GM19035 (cell line): ENCODE measurements around the gene NFYB.
A peak's percentile ranks its signal among the peaks of the same experiment; 100 is the strongest.
"Not testable (repeated sequence)": the region's sequence is repeated elsewhere in the genome, so short reads cannot be mapped to it uniquely, and the experiment has no call there.

Experiments used
- ATAC-seq: cut with Tn5 transposase; IDR thresholded peaks from one replicate; pipeline ENCODE4 v1.9.1; 2021; ENCODE audit not compliant: unreplicated experiment

NFYB gene

GRCh38 chr12:104137902-104138796 is at the start of gene NFYB:
Gene NFYB (minus strand): TSS chr12:104138210. CDS start chr12:104135453, 2,757 bp downstream.
- peak; percentile 94 for ATAC-seq

- ATAC-seq: no peak
These were observed 49.6 kb upstream of the NFYB start for GRCh38 chr12:104187446-104188155.

DNA sequence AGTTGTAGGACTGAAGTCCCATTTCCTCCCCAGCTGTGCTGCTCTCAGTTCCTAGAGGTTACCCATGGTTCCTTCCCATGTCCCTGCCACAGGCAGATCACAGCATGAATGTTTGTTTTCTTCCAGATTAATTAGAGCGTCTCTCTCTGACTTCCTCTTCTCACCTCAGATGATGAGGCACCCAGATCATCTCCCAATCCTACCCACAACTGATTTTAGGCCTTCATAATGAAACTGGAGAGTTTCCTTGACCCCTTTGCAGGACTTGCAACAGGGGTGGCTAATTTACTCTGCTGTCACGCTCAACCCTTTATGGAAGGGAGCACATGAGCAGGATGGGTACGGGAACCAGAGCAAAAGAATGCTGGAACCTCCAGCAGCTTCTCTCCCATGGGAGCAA is 45.4 kb upstream of the NFYB start:
- ATAC-seq: no peak

DNA sequence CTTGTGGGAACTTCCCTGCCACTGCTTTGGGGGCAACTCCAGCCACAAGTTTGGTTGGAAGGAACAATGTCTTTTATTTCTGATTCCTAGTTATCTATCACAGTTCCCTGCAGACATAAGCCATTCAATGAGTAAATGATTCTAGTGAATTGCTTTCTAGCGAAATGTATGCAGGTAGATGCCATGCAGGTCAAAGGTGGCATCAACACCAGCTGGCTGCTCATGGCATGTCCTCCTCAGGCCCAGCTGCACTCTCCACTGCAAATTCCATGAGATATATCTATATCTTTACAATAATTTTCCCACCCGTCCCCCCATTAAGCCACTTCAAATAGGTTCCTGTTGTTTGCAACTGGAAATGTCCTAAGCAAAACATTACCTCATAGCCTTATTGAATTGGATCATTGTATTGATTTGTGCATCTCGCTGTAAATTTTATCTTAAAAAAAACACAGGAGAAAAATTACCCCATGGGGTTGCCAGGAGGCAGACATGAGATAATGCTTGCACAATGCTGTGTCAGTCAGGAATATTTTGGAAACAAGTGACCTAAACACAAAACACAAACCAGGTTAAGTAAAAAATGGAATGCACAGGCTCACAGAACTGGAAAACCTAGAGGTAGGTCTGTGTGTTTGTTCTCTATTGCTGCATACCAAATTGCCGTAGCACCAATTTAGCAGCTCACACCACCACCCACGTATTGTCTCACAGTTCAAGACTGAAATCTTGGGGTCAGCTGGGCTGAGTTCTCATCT is 44.8 kb upstream of the NFYB start:
- no peak for ATAC-seq

- ATAC-seq: no peak
These were observed 44.1 kb upstream of the NFYB start for GRCh38 chr12:104182144-104182543.

GRCh38 chr12:104181313-104181712 is 43.3 kb upstream of the NFYB start:
- no peak for ATAC-seq

DNA sequence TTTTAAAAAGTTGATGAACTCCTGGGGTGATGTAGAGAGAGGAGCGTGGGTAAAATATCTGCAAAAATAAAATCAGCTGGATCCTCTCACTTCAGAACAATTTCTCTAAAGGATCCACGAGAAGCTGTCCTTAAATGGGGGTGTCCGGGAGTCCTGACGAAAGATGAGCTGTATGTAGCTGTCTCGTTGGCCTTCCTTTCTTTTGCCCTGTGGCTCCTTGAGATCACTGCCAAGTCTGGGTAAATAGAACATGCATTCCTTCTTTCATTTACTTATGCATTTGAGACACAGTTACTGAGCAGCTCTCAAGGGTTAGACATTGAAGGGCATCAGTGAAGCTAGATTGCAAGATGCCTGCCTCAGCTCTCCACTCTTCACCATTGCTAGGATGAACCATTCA is 42.4 kb upstream of the NFYB start:
- no peak for ATAC-seq

DNA sequence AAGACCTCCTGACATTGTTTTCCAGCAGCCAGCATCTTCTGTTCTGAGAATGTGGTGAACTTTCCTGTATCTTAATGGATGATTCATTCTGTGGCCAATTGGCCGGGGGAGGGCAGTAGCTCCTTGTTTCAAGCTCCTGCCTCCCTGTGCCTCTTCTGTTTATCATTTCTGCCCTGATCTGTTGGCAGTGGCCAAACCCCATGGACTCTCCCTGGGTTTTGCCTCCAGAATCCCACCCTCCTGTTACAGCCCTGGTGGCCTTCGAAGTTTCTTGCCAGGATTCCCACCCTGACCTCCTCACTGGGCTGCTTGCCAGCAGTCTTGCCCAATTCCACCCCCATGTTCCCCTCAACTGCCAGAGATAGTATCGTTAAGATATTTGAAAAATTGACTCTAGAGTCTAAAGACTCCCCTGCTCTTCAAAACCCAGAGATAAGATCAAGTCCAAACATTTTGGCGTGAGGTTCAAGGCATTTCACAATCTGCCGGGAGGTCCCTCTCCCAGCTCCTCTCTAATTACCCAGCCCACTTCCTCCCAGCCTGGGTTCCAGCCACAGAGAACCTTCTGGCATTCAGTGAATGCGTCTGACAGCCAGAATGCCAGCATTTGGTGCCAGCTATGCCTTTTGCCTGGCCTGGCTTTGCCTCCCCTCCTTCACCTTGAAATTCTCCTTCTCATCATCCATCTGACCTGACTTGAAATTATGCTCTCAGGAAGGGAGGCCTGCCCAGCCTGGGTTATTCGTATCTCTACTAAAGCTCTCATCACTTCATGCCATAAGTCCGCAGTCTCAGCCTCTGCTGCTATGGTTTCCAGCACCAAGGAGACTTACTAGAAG is 39.9 kb upstream of the NFYB start:
- ATAC-seq: no peak

GRCh38 chr12:104177336-104177662 is 39.3 kb upstream of the NFYB start:
- ATAC-seq: no peak

- ATAC-seq: no peak
These were observed 37.8 kb upstream of the NFYB start for GRCh38 chr12:104175726-104176247.

GRCh38 chr12:104173804-104174203 is 35.8 kb upstream of the NFYB start:
- not testable (repeated sequence) for ATAC-seq

DNA sequence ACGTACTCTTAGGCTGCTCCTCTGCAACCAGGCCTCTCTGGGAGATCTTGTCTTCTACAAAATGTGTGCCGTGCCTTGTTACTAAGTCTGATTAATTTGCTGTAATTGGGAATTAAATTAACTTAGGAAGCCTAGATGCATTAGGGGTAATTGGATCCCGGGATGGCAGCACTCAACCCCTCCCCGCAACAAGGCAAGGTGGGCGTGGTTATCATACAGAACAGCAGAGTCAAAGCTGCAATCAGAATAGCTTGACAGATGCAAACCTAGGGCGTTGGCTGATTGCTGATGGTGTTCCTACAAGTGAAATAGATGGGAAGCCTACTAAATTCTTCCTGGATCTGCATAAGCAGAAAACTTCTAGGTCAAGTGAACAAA is 34.5 kb upstream of the NFYB start:
- no peak for ATAC-seq

DNA sequence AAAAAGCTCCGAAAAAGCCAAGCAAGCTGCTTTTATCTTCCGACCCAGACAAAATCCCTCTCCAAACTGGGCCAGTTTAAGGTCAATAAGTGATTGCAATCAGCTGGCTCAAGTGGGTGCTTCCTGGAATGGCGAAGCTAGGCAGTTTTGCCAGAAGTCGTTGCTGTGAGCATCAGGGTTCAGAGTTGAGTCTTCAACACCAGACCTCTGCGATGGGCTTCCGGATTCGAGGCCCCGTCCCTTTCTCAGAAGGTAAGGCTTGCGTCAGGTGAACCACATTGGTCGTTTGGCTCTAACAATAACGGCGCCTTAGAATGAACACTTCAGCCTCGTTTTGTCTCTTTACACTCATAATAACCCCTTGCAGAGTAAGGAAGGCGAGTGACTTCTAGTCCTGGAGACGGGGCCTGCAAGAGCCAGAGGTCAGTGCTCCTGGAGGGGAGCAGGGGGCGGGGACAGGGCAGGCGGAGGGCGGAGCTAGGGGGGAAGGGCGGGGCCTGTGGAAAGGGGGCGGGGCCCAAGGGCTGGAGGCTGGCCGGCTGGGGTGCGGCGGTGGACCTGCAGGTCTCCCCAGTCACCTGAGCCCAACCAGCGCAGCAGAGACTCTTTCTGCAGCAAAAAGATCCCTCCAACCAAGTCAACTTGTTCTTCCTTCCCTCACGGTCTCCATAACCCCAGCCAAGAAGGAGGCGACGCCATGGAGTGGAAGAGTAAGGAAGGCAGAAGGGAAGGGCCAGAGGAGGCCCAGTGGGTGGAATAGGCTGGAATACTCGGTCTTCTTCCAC is 34.0 kb upstream of the NFYB start:
- ATAC-seq: no peak

DNA sequence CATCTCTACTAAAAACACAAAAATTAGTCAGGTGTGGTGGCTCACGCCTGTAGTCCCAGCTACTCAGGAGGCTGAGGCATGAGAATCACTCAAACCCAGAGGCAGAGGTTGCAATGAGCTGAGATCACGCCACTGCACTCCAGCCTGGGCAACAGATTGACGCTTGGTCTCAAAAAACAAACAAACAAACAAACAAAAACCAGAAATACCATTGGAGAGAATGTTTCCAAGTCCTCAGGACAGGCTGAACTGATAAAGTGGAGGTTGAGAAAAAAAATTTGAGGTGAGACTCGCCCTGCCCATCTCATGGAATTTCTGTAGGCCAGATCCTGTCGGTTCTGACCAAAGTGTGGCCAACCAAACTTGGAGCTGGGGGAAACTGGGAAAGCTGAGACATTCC is 30.6 kb upstream of the NFYB start:
- ATAC-seq: no peak

DNA sequence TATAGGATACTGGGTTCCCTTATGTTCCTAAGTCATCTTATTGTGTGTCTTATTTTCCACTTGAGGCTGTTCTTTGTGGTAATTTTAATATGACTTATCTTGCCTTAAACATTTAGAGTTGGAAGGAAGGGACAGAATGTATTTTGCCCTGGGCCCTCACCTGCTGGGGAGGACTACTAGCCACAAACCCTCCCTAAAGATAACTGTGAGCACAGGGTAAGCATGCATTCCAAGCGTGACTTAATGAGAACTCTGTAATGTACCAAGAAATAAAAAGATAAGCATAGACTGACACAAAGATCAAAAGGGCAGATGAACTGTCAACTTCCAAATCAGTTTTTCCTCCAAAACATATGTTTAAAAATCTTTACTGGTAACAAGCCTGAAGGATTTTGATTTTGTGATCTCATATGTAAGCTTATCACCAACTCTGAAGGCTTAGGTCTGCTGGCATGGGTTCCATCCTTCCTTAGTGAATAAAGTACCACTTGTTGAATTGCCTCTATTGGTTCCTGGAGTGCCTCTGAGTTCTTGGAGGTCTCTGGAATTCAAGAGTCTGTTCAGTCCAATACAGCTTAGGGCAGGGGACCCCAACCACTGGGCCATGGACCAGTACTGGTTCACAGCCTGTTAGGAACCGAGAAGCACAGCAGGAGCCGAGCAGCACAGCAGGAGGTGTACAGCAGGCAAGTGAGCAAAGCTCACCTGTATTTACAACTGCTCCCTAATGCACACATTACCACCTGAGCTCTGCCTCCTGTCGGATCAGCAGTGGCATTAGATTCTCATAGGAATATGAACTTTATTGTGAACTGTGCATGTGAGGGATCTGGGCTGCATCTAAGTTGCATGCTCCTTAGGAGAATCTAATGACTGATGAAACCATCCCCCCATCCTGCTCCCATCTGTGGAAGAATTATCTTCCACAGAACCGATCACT is 29.8 kb upstream of the NFYB start:
- ATAC-seq: no peak

DNA sequence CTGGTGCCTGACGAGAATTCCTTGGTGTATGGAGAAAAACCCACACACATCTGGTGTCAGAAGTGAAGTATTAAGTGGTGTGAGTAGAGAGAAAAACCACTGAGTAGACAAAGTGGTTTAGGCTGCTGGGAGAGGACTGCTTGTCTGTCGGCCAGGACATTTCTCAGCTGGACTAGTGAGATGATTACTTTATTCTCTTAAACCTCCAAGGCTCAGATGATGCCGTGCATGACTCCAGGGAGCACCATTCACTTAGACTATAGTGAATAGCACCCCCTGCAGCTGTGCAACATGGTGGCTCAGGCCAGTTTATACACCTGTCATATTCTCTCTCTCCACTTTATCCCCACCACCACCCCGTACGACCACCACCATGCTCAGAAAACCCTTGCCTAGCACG is 28.5 kb upstream of the NFYB start:
- ATAC-seq: no peak

GRCh38 chr12:104165801-104166200 is 27.8 kb upstream of the NFYB start:
- ATAC-seq: no peak

DNA sequence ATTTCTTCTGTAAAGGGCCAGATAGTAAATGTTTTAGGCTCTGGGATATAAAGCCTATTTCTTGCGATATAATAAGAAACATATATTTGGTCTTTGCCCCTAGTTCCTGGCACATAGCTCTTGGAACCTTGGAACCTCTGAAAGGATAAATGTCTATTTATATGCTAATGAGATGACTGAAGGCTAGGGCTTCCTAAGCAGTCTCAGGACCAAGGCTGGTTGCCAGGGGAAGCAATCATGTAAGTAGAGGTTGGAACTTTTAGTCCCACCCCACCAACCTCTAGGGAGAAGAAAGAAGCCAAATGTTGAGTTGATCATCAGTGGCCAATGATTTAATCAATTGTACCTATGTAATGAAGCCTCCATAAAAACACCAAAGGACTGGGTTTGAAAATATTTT is 26.6 kb upstream of the NFYB start:
- ATAC-seq: no peak

DNA sequence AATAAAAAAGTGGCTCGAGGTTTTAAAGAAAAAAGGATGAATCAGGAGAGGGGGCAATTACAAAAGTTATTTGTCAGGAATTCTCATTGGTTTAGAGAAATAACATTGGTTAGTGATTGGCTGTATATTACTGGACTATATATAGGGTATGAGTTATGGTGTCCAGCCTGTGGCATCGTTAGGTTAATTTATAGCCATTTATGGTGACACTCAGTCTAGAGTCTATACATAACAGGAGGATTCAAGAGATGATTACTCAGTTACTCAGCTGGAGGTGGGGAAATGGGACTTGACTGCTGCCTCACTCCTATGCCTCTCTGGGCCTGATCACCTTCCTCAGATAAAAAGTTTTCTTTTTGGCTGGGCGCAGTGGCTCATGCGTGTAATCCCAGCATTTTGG is 25.6 kb upstream of the NFYB start:
- ATAC-seq: no peak
